ENCODE data around the gene RPL10L. TPM values are rescaled to one million over a fixed set of nuclear protein-coding genes. Genes with fewer than 3 reads are reported as not detected.

Gene RPL10L
- total RNA-seq, 1 experiment from 2014 or later, result not detected

GRCh38 chr14:46663382-46663781 is 11.8 kb upstream of the RPL10L start:
- Histone ChIP-seq H2BK15ac (ENCODE audit: low read depth, low read length) (no peak overlapping the region), H3K4me2 (ENCODE audit: insufficient read depth, insufficient read length, low read length) (no peak overlapping the region), H2BK12ac (ENCODE audit: insufficient read length, low read depth, low read length) (no peak overlapping the region), H3K9ac (ENCODE audit: extremely low read depth, insufficient read length, low read length) (no peak overlapping the region), H3K4ac (ENCODE audit: low read depth, low read length) (no peak overlapping the region), H2AK5ac (ENCODE audit: insufficient read length, low read length) (no peak overlapping the region), H3K23ac (ENCODE audit: insufficient read length, low read depth, low read length) (no peak overlapping the region), H3K27ac (ENCODE audit: insufficient read length, low read depth, low read length) (no peak overlapping the region), H2BK120ac (ENCODE audit: low read depth, low read length, poor library complexity, severe bottlenecking) (no peak overlapping the region), H3K9me3 (ENCODE audit: control insufficient read depth, low read depth, low read length) (no peaks in the 10 kb centered on the region), H2AFZ (ENCODE audit: low read length) (no peak overlapping the region), H3K14ac (ENCODE audit: insufficient read depth, low read length) (no peak overlapping the region), H3K4me1 (ENCODE audit: insufficient read depth, low read length) (no peaks in the 10 kb centered on the region), H3K79me2 (ENCODE audit: insufficient read depth, low read length) (no peaks in the 10 kb centered on the region), H3K23me2 (ENCODE audit: insufficient read length, low read depth, low read length, poor library complexity, severe bottlenecking) (no peaks in the 10 kb centered on the region), H3K56ac (ENCODE audit: insufficient read length, low read depth, low read length) (no peak overlapping the region), H3K27me3 (ENCODE audit: insufficient read depth, low read length) (no peaks in the 10 kb centered on the region), H4K5ac (ENCODE audit: insufficient read length, low read depth, low read length) (no peak overlapping the region), H4K91ac (ENCODE audit: insufficient read length, low read depth, low read length) (no peak overlapping the region), H3K18ac (ENCODE audit: insufficient read length, low read depth, low read length) (no peak overlapping the region), H4K8ac (replicated peaks; ENCODE audit: insufficient read length, low read depth, low read length) (no peak overlapping the region), H2BK20ac (ENCODE audit: low read depth, low read length, poor library complexity, severe bottlenecking) (no peak overlapping the region), H3K79me1 (ENCODE audit: insufficient read depth, low read depth, low read length, poor library complexity, severe bottlenecking) (no peaks in the 10 kb centered on the region), H2BK5ac (ENCODE audit: insufficient read length, low read length) (no peak overlapping the region), H4K20me1 (ENCODE audit: control insufficient read depth, insufficient read depth, insufficient read length) (no peaks in the 10 kb centered on the region), H3T11ph (ENCODE audit: low read length) (no peak overlapping the region)
- Mint-ChIP-seq H3K36me3 (ENCODE audit: insufficient read depth in 1 of 3, low read depth in 3 of 3) (peaks cover 7 to 14% (median 8%) of the 10 kb centered on the region in 3 experiments), H3K27ac (peak overlapping the region in 1 of 3 experiments; percentile 44; a peak in 1 of 7 replicates), H3K4me3 (no peak overlapping the region), H3K4me1 (no peaks in the 10 kb centered on the region), H3K9me3 (peaks cover 16 to 20% of the 10 kb centered on the region in 2 experiments), H3K27me3 (ENCODE audit: low read depth) (no peaks in the 10 kb centered on the region)
- no CpG with 5 or more reads among the region's 4 CpGs for WGBS (ENCODE audit: extremely low coverage, insufficient read length, low lambda C conversion rate)
- TF ChIP-seq CTCF (conservative IDR thresholded peaks at IDR 0.05), result no peak
- DNase-seq, result no peak

Data from H9 (cell line).